K562 (cell line): ENCODE data around the gene SLC26A11. TPM values are rescaled to one million over a fixed set of nuclear protein-coding genes. Genes with fewer than 3 reads are reported as not detected.

Source experiments
- ARID2 ChIP-seq: fragments of 450-650 bp; IDR thresholded peaks from 2 replicates; pipeline ENCODE4 v1.6.1; 2017; ENCODE audit warnings: antibody characterized with exemption, mild to moderate bottlenecking
- ASH1L ChIP-seq: fragments of 450-650 bp; IDR thresholded peaks from 2 replicates; pipeline ENCODE4 v1.6.1; 2018; ENCODE audit warnings: borderline replicate concordance, mild to moderate bottlenecking, low read depth; ENCODE audit not compliant: partially characterized antibody
- BCOR ChIP-seq: fragments of 450-650 bp; IDR thresholded peaks from 2 replicates; pipeline ENCODE4 v1.6.1; 2016
- ELF2 ChIP-seq: fragments of 250-450 bp; sonication (Bioruptor Pico); IDR thresholded peaks from 2 replicates; pipeline ENCODE4 v1.5.0; 2021; ENCODE audit warnings: mild to moderate bottlenecking
- ETV5 ChIP-seq: sonication (generic); formaldehyde crosslinking; IDR thresholded peaks from 2 replicates; pipeline ENCODE4 v1.4.0; 2020; ENCODE audit warnings: low read depth, mild to moderate bottlenecking, missing genetic modification reagents
- GTF2A2 ChIP-seq: IDR thresholded peaks from 2 replicates; pipeline ENCODE4 v1.6.1; 2016; ENCODE audit warnings: mild to moderate bottlenecking, missing genetic modification characterization, missing compliant biosample characterization
- HMG20B ChIP-seq: fragments of 250-450 bp; sonication (Bioruptor Pico); IDR thresholded peaks from 2 replicates; pipeline ENCODE4 v1.5.0; 2021; ENCODE audit warnings: mild to moderate bottlenecking
- JUNB ChIP-seq: fragments of 450-650 bp; formaldehyde crosslinking; conservative IDR thresholded peaks from 2 replicates; pipeline ENCODE4 v1.4.0; 2020; ENCODE audit warnings: mild to moderate bottlenecking
- KHSRP ChIP-seq: fragments of 450-650 bp; IDR thresholded peaks from 2 replicates; pipeline ENCODE4 v1.6.1; 2017
- LARP7 ChIP-seq: fragments of 450-650 bp; IDR thresholded peaks from 2 replicates; pipeline ENCODE4 v1.6.1; 2016
- RBM34 ChIP-seq: fragments of 200-400 bp; formaldehyde crosslinking; IDR thresholded peaks from 2 replicates; pipeline ENCODE4 v1.6.1; 2018; ENCODE audit warnings: low read length, borderline replicate concordance; ENCODE audit not compliant: insufficient read depth
- RUNX1 ChIP-seq: sonication (generic); IDR thresholded peaks from 2 replicates; pipeline ENCODE4 v1.6.1; 2016; ENCODE audit warnings: antibody characterized with exemption, low read depth
- SRF ChIP-seq, 2 experiments: fragments of 250-450, 450-650 bp in 1 of 2; sonication (Bioruptor Pico) in 1 of 2; sonication (generic) in 1 of 2; formaldehyde crosslinking; IDR thresholded peaks; 2 replicates each; pipeline versions ENCODE4 v1.5.0 to v1.5.1; 2020 to 2022; ENCODE audit warnings: mild to moderate bottlenecking in 1 of 2, missing genetic modification reagents in 1 of 2
- SRSF1 ChIP-seq: fragments of 200-400 bp; formaldehyde crosslinking; IDR thresholded peaks from 2 replicates; pipeline ENCODE4 v1.6.1; 2017; ENCODE audit warnings: mild to moderate bottlenecking, low read depth, low read length, moderate library complexity
- WHSC1 ChIP-seq: IDR thresholded peaks from one replicate; pipeline ENCODE4 v1.6.1; 2012; ENCODE audit warnings: low read length, control low read depth, inconsistent platforms
- ZFP36 ChIP-seq: fragments of 150-350 bp; IDR thresholded peaks from 2 replicates; pipeline ENCODE4 v1.6.1; 2018; ENCODE audit warnings: low read length, low read depth; ENCODE audit not compliant: partially characterized antibody
- ZNF253 ChIP-seq: fragments of 250-450 bp; sonication (Bioruptor Pico); conservative IDR thresholded peaks from 2 replicates; pipeline ENCODE4 v1.6.1; 2021; ENCODE audit warnings: mild to moderate bottlenecking
- ZNF717 ChIP-seq: fragments of 250-450 bp; sonication (Bioruptor Pico); IDR thresholded peaks from 2 replicates; pipeline ENCODE4 v1.5.0; 2021
- ZNF76 ChIP-seq: fragments of 250-450 bp; sonication (Bioruptor Pico); IDR thresholded peaks from 2 replicates; pipeline ENCODE4 v1.4.0; 2020; ENCODE audit warnings: mild to moderate bottlenecking, moderate library complexity, borderline replicate concordance
- polyA plus RNA-seq, 8 experiments: library from polyadenylated mRNA; depleted of rRNA in 4 of 8; stranded (reverse) in 5 of 8; unstranded in 3 of 8; fragments of >200 nt; fragmentation: Nextera tagmentation in 2 of 8; fragmentation: Illumina TruSeq in 1 of 8; extraction: Ambion mirVana in 2 of 8; extraction: Trizol in 1 of 8; gene quantifications; 2 replicates each; pipeline versions ENCODE4 v1.2.1 to v1.2.3, GENCODE V29; 2011 to 2014; ENCODE audit warnings: inconsistent platforms in 1 of 8, missing spikeins in 1 of 8
- total RNA-seq, 7 experiments: library from RNA; depleted of rRNA in 6 of 7; stranded (reverse); fragments of >200 nt in 6 of 7; fragmentation: Illumina TruSeq in 2 of 7; extraction: Trizol in 2 of 7; gene quantifications; 2 replicates each; pipeline versions ENCODE4 v1.2.1 to v1.2.3, GENCODE V29; 2011 to 2021; ENCODE audit warnings: low replicate concordance in 1 of 7
- TF ChIP-seq, protein P1 (sequence below): sonication (generic); formaldehyde crosslinking; IDR thresholded peaks from 2 replicates; pipeline ENCODE4 v1.8.0; 2022; ENCODE audit warnings: missing genetic modification reagents, mild to moderate bottlenecking, moderate library complexity, borderline replicate concordance
- TF ChIP-seq, protein P2 (sequence below): sonication (generic); formaldehyde crosslinking; IDR thresholded peaks from 2 replicates; pipeline ENCODE4 v1.8.0; 2022; ENCODE audit warnings: mild to moderate bottlenecking, missing genetic modification reagents
- TF ChIP-seq, protein P3 (sequence below): fragments of 250-450 bp; sonication (Bioruptor Pico); IDR thresholded peaks from 2 replicates; pipeline ENCODE4 v1.4.0; 2020
- TF ChIP-seq, protein P4 (sequence below): fragments of 250-450 bp; sonication (Bioruptor Pico); IDR thresholded peaks from 2 replicates; pipeline ENCODE4 v1.4.0; 2020; ENCODE audit warnings: mild to moderate bottlenecking, moderate library complexity
- TF ChIP-seq, protein P5 (sequence below): fragments of 450-650 bp; IDR thresholded peaks from 2 replicates; pipeline ENCODE4 v1.6.1; 2017; ENCODE audit warnings: mild to moderate bottlenecking, moderate library complexity
- TF ChIP-seq, protein P6 (sequence below): sonication (generic); formaldehyde crosslinking; IDR thresholded peaks from 2 replicates; pipeline ENCODE4 v1.8.0; 2022; ENCODE audit warnings: missing genetic modification reagents, mild to moderate bottlenecking, borderline replicate concordance

Gene SLC26A11
- total and polyA plus RNA-seq, 9 of the 15 experiments (the other 6 are each of a cell fraction or from before 2014, with no cell fraction given), result 0.06 to 3.1 (median 1.2) TPM; not detected in 1

DNA sequence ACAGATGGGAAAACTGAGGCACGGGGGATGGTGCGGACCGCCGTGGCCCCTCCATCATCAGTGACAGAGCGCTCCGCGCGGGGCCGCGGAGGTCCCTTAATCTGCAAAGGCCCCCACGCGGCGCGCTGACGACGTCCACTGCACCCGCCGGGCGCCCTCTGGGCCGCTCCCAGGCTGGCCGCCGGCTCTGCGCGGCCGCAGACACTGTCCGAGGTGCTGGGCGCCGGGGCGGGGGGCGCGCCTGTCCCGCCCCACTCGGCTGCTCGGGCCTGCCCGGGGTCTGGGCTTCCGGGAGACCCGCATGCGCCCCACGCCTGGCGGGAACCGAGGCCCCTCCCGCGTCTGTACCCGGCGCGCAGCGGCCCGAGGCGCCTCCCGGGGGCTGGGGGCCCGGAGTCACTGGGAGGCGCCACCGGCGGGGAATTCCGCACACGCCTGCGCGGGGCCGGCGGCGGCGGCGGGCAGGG lies 39.9 kb downstream of the SLC26A11 start (continued):
- TF ChIP-seq ASH1L (no peak), RUNX1 (no peak), LARP7 (no peak), SRF (CRISPR knock-in tag; IDR thresholded peaks at IDR 0.05) (no peak), WHSC1 (no peak), ZFP36 (peak; percentile 15), SRSF1 (no peak), ZNF253 (no peak), ETV5 (no peak), HMG20B (CRISPR knock-in tag) (no peak), BCOR (no peak), ZNF717 (CRISPR knock-in tag) (no peak), ARID2 (no peak), KHSRP (no peak), JUNB (CRISPR knock-in tag) (no peak), ELF2 (CRISPR knock-in tag) (no peak; the same call in 1 of the 2 replicates), RBM34 (no peak), GTF2A2 (no peak), ZNF76 (CRISPR knock-in tag) (0 out of 2 replicates have a peak, but pooled peaks have one; percentile 19)
- TF ChIP-seq, protein P1, sequence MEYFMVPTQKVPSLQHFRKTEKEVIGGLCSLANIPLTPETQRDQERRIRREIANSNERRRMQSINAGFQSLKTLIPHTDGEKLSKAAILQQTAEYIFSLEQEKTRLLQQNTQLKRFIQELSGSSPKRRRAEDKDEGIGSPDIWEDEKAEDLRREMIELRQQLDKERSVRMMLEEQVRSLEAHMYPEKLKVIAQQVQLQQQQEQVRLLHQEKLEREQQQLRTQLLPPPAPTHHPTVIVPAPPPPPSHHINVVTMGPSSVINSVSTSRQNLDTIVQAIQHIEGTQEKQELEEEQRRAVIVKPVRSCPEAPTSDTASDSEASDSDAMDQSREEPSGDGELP (CRISPR knock-in tag), result no peak
- TF ChIP-seq, protein P2, sequence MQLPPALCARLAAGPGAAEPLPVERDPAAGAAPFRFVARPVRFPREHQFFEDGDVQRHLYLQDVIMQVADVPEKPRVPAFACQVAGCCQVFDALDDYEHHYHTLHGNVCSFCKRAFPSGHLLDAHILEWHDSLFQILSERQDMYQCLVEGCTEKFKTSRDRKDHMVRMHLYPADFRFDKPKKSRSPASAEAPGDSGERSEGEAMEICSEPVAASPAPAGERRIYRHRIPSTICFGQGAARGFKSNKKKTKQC (CRISPR knock-in tag), result 0 out of 2 replicates have a peak, but pooled peaks have one; percentile 53
- TF ChIP-seq, protein P3, sequence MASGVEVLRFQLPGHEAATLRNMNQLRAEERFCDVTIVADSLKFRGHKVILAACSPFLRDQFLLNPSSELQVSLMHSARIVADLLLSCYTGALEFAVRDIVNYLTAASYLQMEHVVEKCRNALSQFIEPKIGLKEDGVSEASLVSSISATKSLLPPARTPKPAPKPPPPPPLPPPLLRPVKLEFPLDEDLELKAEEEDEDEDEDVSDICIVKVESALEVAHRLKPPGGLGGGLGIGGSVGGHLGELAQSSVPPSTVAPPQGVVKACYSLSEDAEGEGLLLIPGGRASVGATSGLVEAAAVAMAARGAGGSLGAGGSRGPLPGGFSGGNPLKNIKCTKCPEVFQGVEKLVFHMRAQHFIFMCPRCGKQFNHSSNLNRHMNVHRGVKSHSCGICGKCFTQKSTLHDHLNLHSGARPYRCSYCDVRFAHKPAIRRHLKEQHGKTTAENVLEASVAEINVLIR (CRISPR knock-in tag), result no peak
- TF ChIP-seq, protein P4, sequence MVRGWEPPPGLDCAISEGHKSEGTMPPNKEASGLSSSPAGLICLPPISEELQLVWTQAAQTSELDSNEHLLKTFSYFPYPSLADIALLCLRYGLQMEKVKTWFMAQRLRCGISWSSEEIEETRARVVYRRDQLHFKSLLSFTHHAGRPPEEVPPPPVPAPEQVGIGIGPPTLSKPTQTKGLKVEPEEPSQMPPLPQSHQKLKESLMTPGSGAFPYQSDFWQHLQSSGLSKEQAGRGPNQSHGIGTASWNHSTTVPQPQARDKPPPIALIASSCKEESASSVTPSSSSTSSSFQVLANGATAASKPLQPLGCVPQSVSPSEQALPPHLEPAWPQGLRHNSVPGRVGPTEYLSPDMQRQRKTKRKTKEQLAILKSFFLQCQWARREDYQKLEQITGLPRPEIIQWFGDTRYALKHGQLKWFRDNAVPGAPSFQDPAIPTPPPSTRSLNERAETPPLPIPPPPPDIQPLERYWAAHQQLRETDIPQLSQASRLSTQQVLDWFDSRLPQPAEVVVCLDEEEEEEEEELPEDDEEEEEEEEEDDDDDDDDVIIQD (CRISPR knock-in tag), result no peak
- TF ChIP-seq, protein P5, sequence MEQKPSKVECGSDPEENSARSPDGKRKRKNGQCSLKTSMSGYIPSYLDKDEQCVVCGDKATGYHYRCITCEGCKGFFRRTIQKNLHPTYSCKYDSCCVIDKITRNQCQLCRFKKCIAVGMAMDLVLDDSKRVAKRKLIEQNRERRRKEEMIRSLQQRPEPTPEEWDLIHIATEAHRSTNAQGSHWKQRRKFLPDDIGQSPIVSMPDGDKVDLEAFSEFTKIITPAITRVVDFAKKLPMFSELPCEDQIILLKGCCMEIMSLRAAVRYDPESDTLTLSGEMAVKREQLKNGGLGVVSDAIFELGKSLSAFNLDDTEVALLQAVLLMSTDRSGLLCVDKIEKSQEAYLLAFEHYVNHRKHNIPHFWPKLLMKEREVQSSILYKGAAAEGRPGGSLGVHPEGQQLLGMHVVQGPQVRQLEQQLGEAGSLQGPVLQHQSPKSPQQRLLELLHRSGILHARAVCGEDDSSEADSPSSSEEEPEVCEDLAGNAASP, result no peak
- TF ChIP-seq, protein P6, sequence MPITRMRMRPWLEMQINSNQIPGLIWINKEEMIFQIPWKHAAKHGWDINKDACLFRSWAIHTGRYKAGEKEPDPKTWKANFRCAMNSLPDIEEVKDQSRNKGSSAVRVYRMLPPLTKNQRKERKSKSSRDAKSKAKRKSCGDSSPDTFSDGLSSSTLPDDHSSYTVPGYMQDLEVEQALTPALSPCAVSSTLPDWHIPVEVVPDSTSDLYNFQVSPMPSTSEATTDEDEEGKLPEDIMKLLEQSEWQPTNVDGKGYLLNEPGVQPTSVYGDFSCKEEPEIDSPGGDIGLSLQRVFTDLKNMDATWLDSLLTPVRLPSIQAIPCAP (CRISPR knock-in tag), result no peak
